SK-N-SH (cell line): ENCODE measurements around the gene SLC5A4. TPM values are rescaled to one million over a fixed set of nuclear protein-coding genes. Genes with fewer than 3 reads are reported as not detected.

Source experiments
- CTCF ChIA-PET: fragments of 300-600, 350-600 bp; formaldehyde crosslinking; extraction: SDS; loops from one replicate; lab custom pipeline; 2021; lab: Yijun Ruan, JAX
- POLR2A ChIA-PET: fragments of 350-600 bp; sonication (Branson Sonifier 250); formaldehyde crosslinking; extraction: SDS; loops from one replicate; lab custom pipeline; 2020; ENCODE audit warnings: antibody characterized with exemption, inconsistent platforms; lab: Yijun Ruan, JAX
- DNase-seq: peaks from one replicate; pipeline ENCODE4 v3.0.0; 2012
- H2AFZ ChIP-seq: fragments of 200-600 bp; sonication (generic); 2 replicates; pipeline ENCODE4 v1.8.1; 2016; ENCODE audit warnings: antibody characterized with exemption, mild to moderate bottlenecking, low read depth
- H3F3A ChIP-seq: fragments of 200-600 bp; sonication (generic); replicated peaks from 2 replicates; pipeline ENCODE3; 2016; ENCODE audit warnings: antibody characterized with exemption, mild to moderate bottlenecking; ENCODE audit not compliant: insufficient read depth
- H3K27ac ChIP-seq, 2 experiments: fragments of 200-500 bp in 1 of 2; fragments of 200-600 bp in 1 of 2; sonication (Bioruptor generic) in 1 of 2; sonication (generic), shearing (Covaris generic) in 1 of 2; 2 replicates each; pipeline versions ENCODE4 v1.5.1 to v1.6.1; 2014 to 2016; ENCODE audit warnings: low read depth in 2 of 2, inconsistent platforms in 1 of 2, low read length in 1 of 2, mild to moderate bottlenecking in 1 of 2, mixed read lengths in 1 of 2
- H3K27me3 ChIP-seq: fragments of 200-600 bp; sonication (generic), shearing (Covaris generic); 2 replicates; pipeline ENCODE4 v1.6.1; 2016; ENCODE audit warnings: mixed run types; ENCODE audit not compliant: insufficient read depth
- H3K36me3 ChIP-seq, 2 experiments: fragments of 200-500 bp in 1 of 2; fragments of 200-600 bp in 1 of 2; sonication (Bioruptor generic) in 1 of 2; sonication (generic) in 1 of 2; replicated peaks in 1 of 2; 2 replicates each; pipeline versions ENCODE3 to v1.5.1; 2014 to 2016; ENCODE audit warnings: low read length in 1 of 2, mild to moderate bottlenecking in 1 of 2; ENCODE audit not compliant: insufficient read depth in 2 of 2, control insufficient read depth in 1 of 2
- H3K4me1 ChIP-seq, 2 experiments: fragments of 200-500 bp in 1 of 2; fragments of 200-600 bp in 1 of 2; sonication (Bioruptor generic) in 1 of 2; sonication (generic), shearing (Covaris generic) in 1 of 2; 2 replicates each; pipeline versions ENCODE4 v1.5.1 to v1.6.1; 2014 to 2016; ENCODE audit warnings: low read depth in 1 of 2, low read length in 1 of 2, mixed run types in 1 of 2; ENCODE audit not compliant: insufficient read depth in 2 of 2, control insufficient read depth in 1 of 2
- H3K4me2 ChIP-seq: fragments of 200-600 bp; sonication (generic), shearing (Covaris generic); 2 replicates; pipeline ENCODE4 v1.6.1; 2017; ENCODE audit warnings: mixed run types
- H3K4me3 ChIP-seq, 2 experiments: fragments of 200-500 bp in 1 of 2; fragments of 200-600 bp in 1 of 2; sonication (Bioruptor generic) in 1 of 2; sonication (generic), shearing (Covaris generic) in 1 of 2; 2 replicates each; pipeline versions ENCODE4 v1.5.1 to v1.8.1; 2014 to 2016; ENCODE audit warnings: low read depth in 2 of 2, inconsistent platforms in 1 of 2, low read length in 1 of 2, mild to moderate bottlenecking in 1 of 2, mixed read lengths in 1 of 2, moderate library complexity in 1 of 2
- H3K79me2 ChIP-seq: fragments of 200-600 bp; sonication (generic); 2 replicates; pipeline ENCODE4 v1.8.1; 2017; ENCODE audit warnings: mild to moderate bottlenecking; ENCODE audit not compliant: insufficient read depth
- H3K9ac ChIP-seq: fragments of 200-600 bp; sonication (generic); 2 replicates; pipeline ENCODE4 v1.6.1; 2017; ENCODE audit warnings: mixed run types
- H3K9me2 ChIP-seq: fragments of 200-600 bp; sonication (generic); 2 replicates; pipeline ENCODE4 v1.6.1; 2017; ENCODE audit warnings: mixed run types
- H3K9me3 ChIP-seq: fragments of 200-600 bp; sonication (generic); 2 replicates; pipeline ENCODE4 v1.6.1; 2017; ENCODE audit warnings: mixed run types, mild to moderate bottlenecking, moderate library complexity
- H4K20me1 ChIP-seq: fragments of 200-600 bp; sonication (generic); 2 replicates; pipeline ENCODE4 v1.6.1; 2017; ENCODE audit warnings: mild to moderate bottlenecking, mixed run types; ENCODE audit not compliant: insufficient read depth
- GABPA ChIP-seq: IDR thresholded peaks from 2 replicates; pipeline ENCODE4 v1.4.0; 2012; ENCODE audit warnings: low read depth, mild to moderate bottlenecking
- IRF3 ChIP-seq: fragments of 150-350 bp; IDR thresholded peaks from 2 replicates; pipeline ENCODE4 v1.6.1; 2016; ENCODE audit warnings: mild to moderate bottlenecking, low read depth, low read length
- JUND ChIP-seq: IDR thresholded peaks from 2 replicates; pipeline ENCODE4 v1.4.0; 2012
- PBX3 ChIP-seq: IDR thresholded peaks from 2 replicates; pipeline ENCODE4; 2012
- POLR2AphosphoS5 ChIP-seq: IDR thresholded peaks from 2 replicates; pipeline ENCODE4 v1.6.1; 2012; ENCODE audit warnings: low read depth, low read length
- REST ChIP-seq: IDR thresholded peaks from 2 replicates; pipeline ENCODE4 v1.6.1; 2012; ENCODE audit warnings: mild to moderate bottlenecking, low read depth, low read length, moderate library complexity
- RXRA ChIP-seq: IDR thresholded peaks from 2 replicates; pipeline ENCODE4 v1.4.0; 2012; ENCODE audit warnings: low read depth, mild to moderate bottlenecking, borderline replicate concordance
- SMC3 ChIP-seq: IDR thresholded peaks from 2 replicates; pipeline ENCODE4 v1.6.1; 2012; ENCODE audit warnings: low read depth, low read length, improper control_type of control experiment
- TAF1 ChIP-seq: IDR thresholded peaks from 2 replicates; pipeline ENCODE4 v1.6.1; 2012; ENCODE audit warnings: low read depth, mild to moderate bottlenecking, low read length, moderate library complexity, borderline replicate concordance
- TCF12 ChIP-seq: IDR thresholded peaks from 2 replicates; pipeline ENCODE4 v1.4.0; 2012
- TEAD4 ChIP-seq: IDR thresholded peaks from 2 replicates; pipeline ENCODE4 v1.4.0; 2012; ENCODE audit warnings: mild to moderate bottlenecking, borderline replicate concordance; ENCODE audit not compliant: insufficient read depth
- USF1 ChIP-seq: IDR thresholded peaks from 2 replicates; pipeline ENCODE4 v1.4.0; 2012; ENCODE audit warnings: low read depth, borderline replicate concordance
- WGBS: methylation state at CpG from one replicate; pipeline ENCODE4 v1.1.6; 2017; ENCODE audit warnings: low lambda C conversion rate; 5-methylcytosine and 5-hydroxymethylcytosine counted together
- polyA plus RNA-seq, 3 experiments: library from polyadenylated mRNA; depleted of rRNA; stranded (reverse); fragments of >200 nt; gene quantifications; 2 replicates each; pipeline ENCODE4 v1.2.3, GENCODE V29; 2012

The SLC5A4 gene
- polyA plus RNA-seq, 1 of the 3 experiments (the other 2 are of a cell fraction), result 0.15 TPM

GRCh38 chr22:32270641-32271369, 15.7 kb upstream of the SLC5A4 start:
- no peak for DNase-seq
- Histone ChIP-seq H3K27ac (no peak overlapping the region), H3K27me3 (no peaks in the 10 kb centered on the region), H4K20me1 (no peaks in the 10 kb centered on the region), H3K9me3 (no peaks in the 10 kb centered on the region), H3K4me2 (no peak overlapping the region), H3K4me3 (no peak overlapping the region), H3K9me2 (no peaks in the 10 kb centered on the region), H3K9ac (no peak overlapping the region), H3K4me1 (no peaks in the 10 kb centered on the region), H3F3A (no peaks in the 10 kb centered on the region), H3K79me2 (no peaks in the 10 kb centered on the region), H2AFZ (no peak overlapping the region), H3K36me3 (no peaks in the 10 kb centered on the region)
- CTCF ChIA-PET, result interaction anchor here (0.6 to 1.8 kb wide), 2 partner anchors 18 to 68 kb away, joined by 3 to 9 read pairs; no protein-coding TSS in a partner anchor
- POLR2A ChIA-PET, result no interaction called here
- TF ChIP-seq TEAD4 (no peak), IRF3 (no peak), JUND (no peak), RXRA (no peak)
- WGBS, result 72% methylated on average over 12 of the region's 25 CpGs

GRCh38 chr22:32269316-32269715, 14.2 kb upstream of the SLC5A4 start:
- Histone ChIP-seq H3K4me2 (no peak overlapping the region), H2AFZ (no peak overlapping the region), H3K9ac (no peak overlapping the region), H3F3A (no peaks in the 10 kb centered on the region), H3K79me2 (no peaks in the 10 kb centered on the region), H4K20me1 (no peaks in the 10 kb centered on the region), H3K9me3 (no peaks in the 10 kb centered on the region), H3K9me2 (no peaks in the 10 kb centered on the region), H3K27me3 (no peaks in the 10 kb centered on the region), H3K4me1 (no peaks in the 10 kb centered on the region), H3K27ac (no peak overlapping the region), H3K36me3 (no peaks in the 10 kb centered on the region), H3K4me3 (no peak overlapping the region)
- TF ChIP-seq SMC3 (no peak), TAF1 (no peak), USF1 (no peak)
- DNase-seq, result no peak
- CTCF ChIA-PET, result interaction anchor here (0.6 to 1.1 kb wide), 3 partner anchors 54 to 277 kb away, joined by 3 to 4 read pairs (median 3); no protein-coding TSS in a partner anchor
- POLR2A ChIA-PET, result no interaction called here
- WGBS, result 82% methylated on average over 10 of the region's 16 CpGs

- CTCF ChIA-PET, result interaction anchor here (0.9 to 2.6 kb wide), 30 partner anchors 10 to 296 kb away, joined by 3 to 30 read pairs (median 7); partner anchors contain the start of genes FBXO7, RFPL2 and SLC5A4
- no peak overlapping the region for H3K4me2 ChIP-seq
- H3K36me3 ChIP-seq, result no peaks in the 10 kb centered on the region
- H2AFZ ChIP-seq, result no peak overlapping the region
- H3K4me1 ChIP-seq, result no peaks in the 10 kb centered on the region
- no peak overlapping the region for H3K27ac ChIP-seq
- WGBS, result 29% methylated on average over 3 of the region's 3 CpGs
- H3K27me3 ChIP-seq, result no peaks in the 10 kb centered on the region
- no peak overlapping the region for H3K4me3 ChIP-seq
- POLR2A ChIA-PET, result no interaction called here
- H3K9me2 ChIP-seq, result no peaks in the 10 kb centered on the region
- no peak overlapping the region for H3K9ac ChIP-seq
- no peaks in the 10 kb centered on the region for H3K9me3 ChIP-seq
- no peak for DNase-seq
- no peaks in the 10 kb centered on the region for H3F3A ChIP-seq
- no peaks in the 10 kb centered on the region for H3K79me2 ChIP-seq
- H4K20me1 ChIP-seq, result no peaks in the 10 kb centered on the region
- TF ChIP-seq POLR2AphosphoS5 (no peak), PBX3 (no peak), TCF12 (no peak), REST (no peak), GABPA (no peak), IRF3 (no peak)
Observed at GRCh38 chr22:32267011-32267410, 11.9 kb upstream of the SLC5A4 start.
